Sigmoid colon (tissue), 7 donors: ENCODE data around the gene PROB1. TPM values are rescaled to one million over a fixed set of nuclear protein-coding genes. Genes with fewer than 3 reads are reported as not detected.

Experiments
- DNase-seq: peaks from one replicate; pipeline ENCODE4 v3.0.0-alpha.2; 2019
- H3K27ac ChIP-seq, 4 donors: fragments of 200-600 bp; sonication (generic); one replicate each; pipeline ENCODE4 v1.5.1; 2016 to 2019; ENCODE audit warnings: mild to moderate bottlenecking in 1 of 4
- H3K27me3 ChIP-seq, 3 donors: fragments of 200-600 bp; sonication (generic); one replicate each; pipeline ENCODE4 v1.5.1; 2019; ENCODE audit warnings: mild to moderate bottlenecking in 1 of 3
- H3K36me3 ChIP-seq, 4 donors: fragments of 200-600 bp; sonication (generic); one replicate each; pipeline ENCODE4 v1.5.1; 2016 to 2019
- H3K4me1 ChIP-seq, 4 donors: fragments of 200-600 bp; sonication (generic); one replicate each; pipeline ENCODE4 v1.5.1; 2017 to 2019
- H3K4me3 ChIP-seq, 4 donors: fragments of 200-600 bp; sonication (generic); one replicate each; pipeline ENCODE4 v1.5.1; 2017 to 2019; ENCODE audit warnings: mild to moderate bottlenecking in 2 of 4, moderate library complexity in 1 of 4
- H3K9me3 ChIP-seq, 4 donors: fragments of 200-600 bp in 3 of 4; sonication (generic) in 3 of 4; one replicate each; pipeline versions ENCODE4 v1.5.1 to v1.6.1; 2013 to 2019
- CTCF ChIP-seq, 4 experiments: fragments of 450-650 bp in 3 of 4; fragments of 200-600 bp in 1 of 4; IDR thresholded peaks; one replicate each; pipeline ENCODE4 v1.5.1; 2016 to 2019; ENCODE audit warnings: antibody characterized with exemption in 4 of 4, mild to moderate bottlenecking in 3 of 4, moderate library complexity in 2 of 4
- EP300 ChIP-seq, 4 donors: sonication (generic); formaldehyde crosslinking; IDR thresholded peaks; one replicate each; pipeline ENCODE4 v1.6.1; 2017; ENCODE audit warnings: antibody characterized with exemption in 4 of 4
- POLR2A ChIP-seq, 2 donors: fragments of 450-650 bp; IDR thresholded peaks; one replicate each; pipeline ENCODE4 v1.6.1; 2016; ENCODE audit warnings: antibody characterized with exemption in 2 of 2, mild to moderate bottlenecking in 2 of 2, moderate library complexity in 2 of 2
- POLR2AphosphoS5 ChIP-seq, 4 donors: sonication (generic); formaldehyde crosslinking; IDR thresholded peaks; one replicate each; pipeline ENCODE4 v1.6.1; 2017; ENCODE audit warnings: antibody characterized with exemption in 4 of 4
- WGBS, 2 donors: extraction: QIAGEN DNeasy Blood & Tissue Kit; methylation state at CpG; one replicate each; pipeline ENCODE4 v1.1.7; 2013; 5-methylcytosine and 5-hydroxymethylcytosine counted together
- intact Hi-C: fragments of 100-400 bp; cut with DNase I; formaldehyde crosslinking; loops from one replicate; pipeline ENCODE4 v1.15.1; 2023
- polyA plus RNA-seq, 3 donors: library from polyadenylated mRNA; stranded (reverse); fragments of 200-250 nt; gene quantifications; one replicate each; pipeline ENCODE4 v1.2.3, GENCODE V29; 2013
- total RNA-seq, 4 donors: library from RNA; depleted of rRNA; stranded (reverse); fragments of >200 nt; gene quantifications; one replicate each; pipeline ENCODE4 v1.1.0, GENCODE V29; 2016
- donor health status: healthy with polysubstance abuse.
- donor health status: Bipolar disorder and iron deficiency.
- donor health status: healthy.

Gene PROB1
- total and polyA plus RNA-seq, 7 donors: under 0.01 to 1.8 (median 0.36) TPM

GRCh38 chr5:139391570-139392323 is 3.2 kb downstream of the PROB1 start:
- H3K27me3 ChIP-seq: peaks cover 29 to 50% (median 39%) of the 10 kb centered on the region in 3 donors
- peaks cover 0 to 35% (median 32%) of the 10 kb centered on the region in 4 donors for H3K4me1 ChIP-seq
- WGBS, 2 donors: 12 to 26% methylated on average over 33 of the region's 33 CpGs
- no peaks in the 10 kb centered on the region for H3K36me3 ChIP-seq
- H3K27ac ChIP-seq: peak overlapping the region in 2 of 4 donors; percentile 8 to 53
- no peak for TF ChIP-seq POLR2A (IDR thresholded peaks at IDR 0.05)
- TF ChIP-seq EP300 (IDR thresholded peaks at IDR 0.05): no peak
- TF ChIP-seq POLR2AphosphoS5 (IDR thresholded peaks at IDR 0.05): no peak
- no peak for TF ChIP-seq CTCF (IDR thresholded peaks at IDR 0.05)
- H3K4me3 ChIP-seq: peak overlapping the region in 2 of 4 donors; percentile 38 to 45
- no peaks in the 10 kb centered on the region for H3K9me3 ChIP-seq
- intact Hi-C loops: no loop called here
- no peak for DNase-seq

- Histone ChIP-seq H3K4me1 (peaks cover 0 to 35% (median 32%) of the 10 kb centered on the region in 4 donors), H3K36me3 (no peaks in the 10 kb centered on the region), H3K27ac (peak overlapping the region in 1 of 4 donors; percentile 53), H3K27me3 (peaks cover 29 to 43% (median 38%) of the 10 kb centered on the region in 3 donors), H3K9me3 (no peaks in the 10 kb centered on the region), H3K4me3 (no peak overlapping the region)
- DNase-seq: no peak
- 77 to 81% methylated on average over 10 of the region's 10 CpGs for WGBS, 2 donors
- TF ChIP-seq CTCF (IDR thresholded peaks at IDR 0.05): no peak
- no peak for TF ChIP-seq POLR2AphosphoS5 (IDR thresholded peaks at IDR 0.05)
- TF ChIP-seq POLR2A (IDR thresholded peaks at IDR 0.05): no peak
- no peak for TF ChIP-seq EP300 (IDR thresholded peaks at IDR 0.05)
- intact Hi-C loops: no loop called here
Observed at GRCh38 chr5:139390639-139391569, 4.0 kb downstream of the PROB1 start.

GRCh38 chr5:139389701-139390638 is 4.9 kb downstream of the PROB1 start, which contains the start of gene MZB1:
MZB1 (minus strand) TSS chr5:139389913; CDS start chr5:139389856, 57 bp downstream.
- WGBS, 2 donors: 55 to 81% methylated on average over 11 of the region's 11 CpGs
- H3K36me3 ChIP-seq: no peaks in the 10 kb centered on the region
- H3K4me1 ChIP-seq: peaks cover 0 to 32% (median 29%) of the 10 kb centered on the region in 4 donors
- no peak for TF ChIP-seq POLR2A (IDR thresholded peaks at IDR 0.05)
- TF ChIP-seq CTCF (IDR thresholded peaks at IDR 0.05): no peak
- no peak for TF ChIP-seq POLR2AphosphoS5 (IDR thresholded peaks at IDR 0.05)
- TF ChIP-seq EP300 (IDR thresholded peaks at IDR 0.05): no peak
- H3K27ac ChIP-seq: peak within 1 kb of the TSS in 1 of 4 donors; percentile 53
- no peaks in the 10 kb centered on the region for H3K9me3 ChIP-seq
- no peak for DNase-seq
- no peak within 1 kb of the TSS for H3K4me3 ChIP-seq
- intact Hi-C loops: no loop called here
- peaks cover 27 to 33% (median 29%) of the 10 kb centered on the region in 3 donors for H3K27me3 ChIP-seq

- DNase-seq: no peak
- no peaks in the 10 kb centered on the region for H3K36me3 ChIP-seq
- H3K4me1 ChIP-seq: peaks cover 0 to 20% (median 13%) of the 10 kb centered on the region in 4 donors
- TF ChIP-seq POLR2AphosphoS5 (IDR thresholded peaks at IDR 0.05): no peak
- H3K9me3 ChIP-seq: no peaks in the 10 kb centered on the region
- no peak overlapping the region for H3K27ac ChIP-seq
- intact Hi-C loops: no loop called here
- 8 to 24% methylated on average over 8 of the region's 8 CpGs for WGBS, 2 donors
- H3K4me3 ChIP-seq: no peak overlapping the region
- peaks cover 12 to 17% (median 12%) of the 10 kb centered on the region in 3 donors for H3K27me3 ChIP-seq
Observed at GRCh38 chr5:139388198-139388821, 6.6 kb downstream of the PROB1 start.
